ENCODE results near the gene LLPH.

The LLPH gene

DNA sequence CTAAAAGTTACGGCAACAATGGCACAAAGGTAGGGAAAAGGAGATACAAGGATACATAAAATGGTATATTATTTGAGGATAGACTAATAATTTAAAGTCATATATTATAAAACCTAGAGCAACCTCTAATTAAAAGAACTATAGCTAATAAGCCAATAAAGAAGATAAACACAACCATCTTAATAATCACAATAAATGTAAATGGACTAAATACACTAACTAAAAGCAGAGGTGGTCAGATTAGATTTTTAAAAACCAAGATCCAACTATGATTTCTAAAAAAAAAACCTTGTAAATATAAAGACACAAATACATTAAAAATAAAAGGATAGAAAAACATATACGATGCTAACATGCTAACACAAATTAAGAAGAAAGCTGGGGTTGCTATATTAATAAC lies 10.7 kb upstream of the LLPH start:
- no peak for DNase-seq

GRCh38 chr12:66140731-66141130 lies 10.2 kb upstream of the LLPH start:
- DNase-seq: no peak

GRCh38 chr12:66139328-66139727 lies 8.8 kb upstream of the LLPH start:
- DNase-seq: no peak

DNA sequence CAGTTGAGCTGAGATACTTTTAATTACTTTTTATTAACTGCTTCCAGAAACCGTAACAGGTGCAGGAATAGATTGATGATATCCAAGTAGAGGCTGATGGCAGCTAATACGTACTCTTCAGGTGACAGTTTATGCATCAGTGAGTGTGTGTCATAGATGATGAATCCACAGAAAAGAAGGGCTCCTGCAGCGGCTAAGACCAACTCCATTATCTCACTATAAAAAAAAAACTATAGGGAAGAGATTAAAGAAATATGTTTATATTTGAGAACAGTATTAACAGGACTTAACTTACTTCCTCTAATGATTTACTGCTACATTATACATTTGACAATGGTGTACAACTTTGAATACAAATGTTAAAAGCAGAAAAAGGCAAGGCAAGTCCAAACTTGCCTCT lies 7.4 kb upstream of the LLPH start:
- no peak for DNase-seq

DNA sequence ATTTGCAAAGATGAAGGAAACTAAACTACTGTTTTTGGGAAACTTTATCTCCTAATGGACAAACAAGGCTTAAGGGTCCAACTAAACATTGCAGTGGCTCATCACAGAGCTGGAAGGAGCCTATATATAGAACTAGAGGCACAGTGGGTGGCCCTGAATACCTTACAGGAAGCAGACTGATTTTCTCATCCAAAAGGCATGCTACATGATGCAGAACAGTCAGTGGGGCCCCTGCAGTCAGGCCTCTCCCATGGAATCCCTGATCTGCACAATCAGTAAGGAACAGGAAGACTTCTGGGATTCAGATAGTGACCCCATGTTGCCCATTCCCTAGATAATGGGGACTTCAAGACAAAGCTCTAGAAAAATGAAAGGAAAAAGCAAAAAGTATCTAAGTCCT lies 1.9 kb upstream of the LLPH start:
- no peak for DNase-seq

DNA sequence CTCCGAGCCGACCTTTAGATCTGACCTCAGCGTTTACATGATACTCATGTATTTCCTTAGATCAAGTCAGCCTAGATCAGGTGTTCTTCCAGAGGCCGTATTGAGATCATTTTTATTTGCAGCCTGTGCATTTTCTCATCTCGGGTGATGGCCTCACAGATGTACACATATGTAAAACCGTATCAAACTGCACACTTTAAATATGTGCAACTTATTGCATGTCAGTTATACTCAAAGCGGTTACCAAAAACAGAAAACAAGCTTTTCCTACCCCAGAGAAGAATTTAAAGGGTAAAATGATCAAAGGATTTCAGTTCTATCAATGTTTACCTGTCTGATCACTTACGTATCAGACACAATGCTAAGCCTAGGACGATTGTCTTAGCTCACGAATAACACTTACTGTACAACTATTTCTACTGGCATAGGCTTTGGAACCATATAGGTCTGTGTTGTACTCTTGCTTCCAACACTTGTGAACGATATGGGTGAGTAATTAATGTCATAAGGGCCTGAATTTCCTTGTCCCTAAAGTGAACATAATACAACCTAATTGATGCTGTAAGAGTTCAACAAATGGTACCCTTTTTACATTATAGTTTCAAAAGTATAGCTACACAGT lies 628 bp upstream of the LLPH start:
- no peak for DNase-seq

- DNase-seq: no peak
Measured at GRCh38 chr12:66129934-66130266, 650 bp downstream of the LLPH start.

- no peak for DNase-seq
Measured at GRCh38 chr12:66127650-66128049, 2.9 kb downstream of the LLPH start.

DNA sequence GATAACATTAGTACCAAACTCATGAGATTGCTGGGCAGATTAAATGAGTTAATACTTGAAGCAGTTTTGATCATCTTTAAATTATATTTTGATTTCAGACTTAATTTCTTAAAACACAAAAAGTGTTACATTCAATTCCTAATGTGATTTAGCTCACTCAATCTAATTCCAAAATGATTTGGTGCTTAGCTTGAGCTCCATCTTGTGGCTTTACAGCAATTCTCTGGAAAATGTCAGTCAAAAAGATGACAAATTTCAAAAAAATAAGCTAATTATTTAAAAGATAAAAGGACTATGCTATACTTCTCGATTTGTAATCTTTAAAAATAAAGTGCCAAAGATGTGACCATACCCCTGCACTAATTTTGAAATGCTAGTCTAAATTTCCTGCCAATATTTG lies 10.1 kb downstream of the LLPH start:
- no peak for DNase-seq

DNA sequence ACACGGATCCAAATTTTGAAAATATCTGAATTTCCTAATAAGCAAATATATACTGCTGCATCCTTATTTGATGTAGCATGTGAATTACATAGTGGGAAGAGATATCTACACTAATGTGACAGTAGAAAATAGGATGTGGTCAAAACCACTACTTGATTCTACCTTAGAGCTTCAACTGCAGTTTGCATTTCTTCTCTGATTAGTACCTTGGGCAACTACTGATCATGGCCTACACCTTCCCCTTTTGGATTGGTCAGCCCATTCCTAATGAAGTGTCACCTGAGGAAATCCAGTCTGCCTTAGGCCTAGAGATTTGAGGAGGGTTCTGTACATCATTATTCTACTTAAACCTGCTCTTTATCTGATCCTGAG lies 10.7 kb downstream of the LLPH start:
- no peak for DNase-seq

GRCh38 chr12:66119229-66119869 lies 11.2 kb downstream of the LLPH start:
- DNase-seq: no peak

DNA sequence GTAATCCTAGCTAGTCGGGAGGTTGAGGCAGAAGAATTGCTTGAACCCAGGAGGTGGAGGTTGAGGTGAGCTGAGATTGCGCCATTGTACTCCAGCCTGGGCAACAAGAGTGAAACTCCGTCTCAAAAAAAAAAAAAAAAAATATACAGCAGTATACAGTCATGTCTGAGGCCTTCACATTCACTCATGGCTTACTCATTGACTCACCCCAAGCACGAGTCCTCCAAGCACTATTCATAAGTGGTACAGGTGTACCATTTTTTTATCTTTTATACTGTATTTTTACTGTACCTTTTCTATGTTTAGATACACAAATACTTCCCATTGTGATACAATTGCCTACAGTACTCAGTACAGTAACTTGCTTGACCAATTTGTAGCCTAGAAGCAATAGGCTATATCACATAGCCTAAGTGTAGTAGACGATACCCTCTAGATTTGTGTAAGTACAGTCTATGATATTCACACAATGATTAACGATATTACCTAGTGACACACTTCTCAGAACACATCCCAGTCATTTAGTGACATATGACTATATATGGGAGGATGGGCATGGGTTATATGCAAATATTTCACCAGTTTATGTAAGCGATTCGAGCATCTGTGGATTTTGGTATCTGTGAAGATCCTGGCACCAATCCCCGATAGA lies 12.2 kb downstream of the LLPH start:
- DNase-seq: no peak

DNA sequence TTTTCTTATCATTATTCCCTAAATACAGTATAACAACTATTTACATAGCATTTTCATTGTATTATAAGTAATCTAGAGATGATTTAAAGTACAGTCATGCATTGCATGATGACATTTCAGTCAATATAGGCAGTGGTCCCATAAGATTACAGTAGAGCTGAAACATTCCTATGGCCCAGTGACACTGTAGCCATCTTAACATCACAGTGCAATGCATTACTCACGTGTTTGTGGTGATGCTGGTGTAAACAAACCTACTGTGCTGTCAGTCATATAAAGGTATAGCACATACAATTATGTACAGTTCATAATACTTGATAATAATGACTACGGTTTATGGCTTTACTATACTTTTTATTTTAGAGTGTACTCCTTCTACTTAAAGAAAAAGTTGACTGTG lies 13.3 kb downstream of the LLPH start:
- no peak for DNase-seq

DNA sequence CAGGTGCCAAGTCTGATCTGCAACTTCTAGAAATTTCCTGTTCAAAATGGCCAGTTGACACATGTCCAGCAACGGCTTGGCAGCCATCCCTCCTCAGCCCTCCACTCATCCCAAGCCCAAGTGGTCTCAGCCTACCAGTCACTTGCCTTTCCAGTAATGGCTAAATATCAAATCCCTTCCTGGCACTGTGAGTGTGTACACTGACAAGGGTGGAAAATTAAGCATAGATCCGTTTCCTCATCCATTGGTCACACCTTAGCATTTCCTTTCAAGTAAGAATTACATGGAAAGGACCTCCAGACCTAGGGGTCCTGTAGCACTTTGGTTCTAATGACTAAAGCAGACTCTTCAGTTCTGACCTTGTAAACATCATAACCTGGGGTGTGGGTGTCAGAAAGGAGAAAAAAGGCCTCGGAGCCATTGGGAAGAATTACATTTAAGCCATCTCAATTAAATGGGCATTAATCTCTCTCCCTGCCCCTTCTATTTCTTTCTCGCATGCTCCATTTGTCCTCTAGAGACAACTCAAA lies 15.4 kb downstream of the LLPH start:
- no peak for DNase-seq

- DNase-seq: no peak
Measured at GRCh38 chr12:66113471-66113870, 17.1 kb downstream of the LLPH start.

GRCh38 chr12:66111605-66112004 lies 18.9 kb downstream of the LLPH start:
- DNase-seq: no peak

GRCh38 chr12:66109056-66109455 lies 21.5 kb downstream of the LLPH start:
- no peak for DNase-seq

DNA sequence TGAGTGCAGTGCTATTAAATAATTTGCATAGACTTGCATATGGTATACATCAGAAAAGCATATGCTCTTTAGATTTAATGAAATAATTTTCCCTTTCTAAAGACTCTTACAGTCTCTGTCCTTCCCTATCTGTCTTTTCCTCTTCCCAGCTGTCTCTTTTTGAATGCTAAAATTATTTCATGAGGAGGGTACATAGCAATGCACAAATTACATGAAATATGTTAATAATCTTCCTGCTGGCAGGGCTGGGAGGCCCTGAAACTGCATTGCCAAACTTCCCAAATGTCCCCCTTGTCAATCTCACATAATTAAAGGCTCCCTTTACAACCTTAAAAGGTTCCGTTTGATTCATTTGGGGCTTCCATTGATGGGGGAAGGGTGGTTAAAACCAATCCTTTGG lies 22.2 kb downstream of the LLPH start:
- DNase-seq: no peak

- peak; percentile 60 for DNase-seq
Measured at GRCh38 chr12:66107451-66107915, 23.1 kb downstream of the LLPH start.

DNA sequence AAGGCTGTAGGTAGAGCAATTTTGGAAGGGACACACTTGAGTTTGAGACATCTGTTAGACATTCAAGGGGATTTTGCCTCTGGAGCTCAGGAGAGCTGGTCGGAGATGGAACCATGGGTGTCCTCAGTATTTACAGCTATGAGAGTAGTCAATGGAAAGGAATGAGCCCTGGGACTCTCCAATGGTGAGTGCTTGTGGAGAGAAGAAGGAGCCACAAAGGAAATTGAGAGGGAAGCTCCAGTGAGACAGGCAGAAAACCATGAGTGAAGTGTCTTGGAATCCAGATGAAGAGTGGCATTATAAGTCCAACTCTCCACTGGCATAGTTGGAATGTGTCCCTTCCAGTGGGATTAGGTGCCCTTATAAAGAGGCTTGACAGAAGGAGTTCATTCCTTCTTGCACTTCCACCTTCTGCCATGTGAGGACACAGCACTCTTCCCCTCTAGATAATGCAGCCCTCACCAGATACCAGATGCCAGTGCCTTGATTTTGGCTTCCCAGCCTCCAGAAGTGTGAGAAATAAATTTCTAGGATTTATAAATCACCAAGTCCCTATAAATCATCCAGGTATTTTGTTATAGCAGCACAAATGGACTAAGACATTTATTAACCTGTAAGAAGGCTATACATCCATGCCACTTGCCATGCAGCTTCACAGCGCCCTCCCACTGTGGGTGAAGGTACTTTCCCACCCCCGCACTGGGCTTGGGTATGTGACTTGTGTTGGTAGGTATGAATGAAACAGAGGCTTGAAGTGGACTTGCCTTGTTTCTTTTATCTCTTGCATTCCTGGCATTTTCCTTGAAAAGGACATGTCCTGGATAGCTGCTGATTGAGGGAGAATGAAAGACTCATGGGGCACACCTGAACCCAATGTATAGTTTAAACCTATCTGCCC lies 27.3 kb downstream of the LLPH start:
- DNase-seq: no peak

- DNase-seq: no peak
Measured at GRCh38 chr12:66092559-66093269, 37.8 kb downstream of the LLPH start.

- no peak for DNase-seq
Measured at GRCh38 chr12:66090157-66090556, 40.4 kb downstream of the LLPH start.
